Naive thymus-derived CD8-positive, alpha-beta T cell (primary cell): ENCODE data around the gene AGBL1. TPM values are rescaled to one million over a fixed set of nuclear protein-coding genes. Genes with fewer than 3 reads are reported as not detected.

Experiments used
- ATAC-seq, 2 donors: fragments of 150-1000 bp; cut with Tn5 transposase in 1 of 2; sonication (Bioruptor Pico), chemical (Tn5 transposase) in 1 of 2; 1 replicate in 1 of 2; 2 replicates in 1 of 2; pipeline ENCODE4 v1.10.0; 2021; ENCODE audit warnings: mild to moderate bottlenecking in 2 of 2, moderate library complexity in 2 of 2
- POLR2A ChIA-PET: fragments of 350-600 bp; sonication (Branson Sonifier 250); formaldehyde crosslinking; loops from one replicate; lab custom pipeline; 2021; ENCODE audit warnings: antibody characterized with exemption; lab: Charles Lee
- DNase-seq, 10 donors: peaks; one replicate each; pipeline versions ENCODE4 v3.0.0 to v3.0.0-alpha.2; 2020 to 2022
- H3K27ac Mint-ChIP-seq, 10 donors: one replicate each; pipeline ENCODE4 v1.8.0; 2020 to 2022; ENCODE audit warnings: mild to moderate bottlenecking in 10 of 10, mixed read lengths in 10 of 10, moderate library complexity in 4 of 10, inconsistent platforms in 1 of 10
- H3K27me3 Mint-ChIP-seq, 5 donors: one replicate each; pipeline ENCODE4 v1.8.0; 2021 to 2022; ENCODE audit warnings: mixed read lengths in 5 of 5
- H3K36me3 Mint-ChIP-seq, 3 donors: one replicate each; pipeline ENCODE4 v1.8.0; 2020 to 2022; ENCODE audit warnings: mixed read lengths in 3 of 3, mild to moderate bottlenecking in 2 of 3, inconsistent platforms in 1 of 3
- H3K4me1 Mint-ChIP-seq, 4 donors: one replicate each; pipeline ENCODE4 v1.8.0; 2021 to 2022; ENCODE audit warnings: mixed read lengths in 4 of 4
- H3K4me3 Mint-ChIP-seq, 10 donors: one replicate each; pipeline ENCODE4 v1.8.0; 2020 to 2022; ENCODE audit warnings: mild to moderate bottlenecking in 10 of 10, mixed read lengths in 10 of 10, moderate library complexity in 6 of 10, inconsistent platforms in 1 of 10
- H3K9me3 Mint-ChIP-seq, 9 donors: one replicate each; pipeline ENCODE4 v1.8.0; 2020 to 2022; ENCODE audit warnings: mixed read lengths in 9 of 9, mild to moderate bottlenecking in 3 of 9, inconsistent platforms in 1 of 9, moderate library complexity in 1 of 9
- polyA plus RNA-seq, 3 donors: library from polyadenylated mRNA; unstranded; fragments of 300-500 nt; fragmentation: Illumina TruSeq; gene quantifications; one replicate each; pipeline ENCODE4 v1.2.3, GENCODE V29; 2021
- total RNA-seq, 8 experiments: library from RNA in 2 of 8; stranded (reverse) in 2 of 8; gene quantifications; one replicate each; pipeline ENCODE4 v1.2.3 and lab custom pipeline; 2021 to 2026

AGBL1 gene
- total and polyA plus RNA-seq, 5 experiments from 2014 or later = not detected

- Mint-ChIP-seq H3K27me3 (peaks cover 4 to 20% (median 10%) of the 10 kb centered on the region in 5 donors), H3K4me3 (no peak overlapping the region), H3K27ac (no peak overlapping the region), H3K9me3 (peaks cover 0 to 1% (median 0%) of the 10 kb centered on the region in 9 donors), H3K4me1 (no peaks in the 10 kb centered on the region), H3K36me3 (no peaks in the 10 kb centered on the region)
- DNase-seq (no peak), ATAC-seq (no peak)
- POLR2A ChIA-PET = no interaction called here
Observed at GRCh38 chr15:86193716-86194380, 114.2 kb downstream of the AGBL1 start.

GRCh38 chr15:86197770-86198169 lies 118.1 kb downstream of the AGBL1 start:
- no peaks in the 10 kb centered on the region for H3K4me1 Mint-ChIP-seq
- DNase-seq = no peak
- peaks cover 0 to 1% (median 0%) of the 10 kb centered on the region in 9 donors for H3K9me3 Mint-ChIP-seq
- H3K4me3 Mint-ChIP-seq = no peak overlapping the region
- H3K27me3 Mint-ChIP-seq = peaks cover 0 to 8% (median 0%) of the 10 kb centered on the region in 5 donors
- H3K27ac Mint-ChIP-seq = no peak overlapping the region
- ATAC-seq = no peak
- POLR2A ChIA-PET = no interaction called here
- no peaks in the 10 kb centered on the region for H3K36me3 Mint-ChIP-seq

- no peak overlapping the region for H3K4me3 Mint-ChIP-seq
- peaks cover 0 to 7% (median 0%) of the 10 kb centered on the region in 5 donors for H3K27me3 Mint-ChIP-seq
- POLR2A ChIA-PET = no interaction called here
- H3K4me1 Mint-ChIP-seq = no peaks in the 10 kb centered on the region
- peaks cover 0 to 1% (median 0%) of the 10 kb centered on the region in 9 donors for H3K9me3 Mint-ChIP-seq
- no peaks in the 10 kb centered on the region for H3K36me3 Mint-ChIP-seq
- DNase-seq = no peak
- no peak overlapping the region for H3K27ac Mint-ChIP-seq
- no peak for ATAC-seq
Observed at GRCh38 chr15:86199467-86200145, 119.9 kb downstream of the AGBL1 start.

GRCh38 chr15:86201313-86202008 lies 121.8 kb downstream of the AGBL1 start:
- H3K4me3 Mint-ChIP-seq = no peak overlapping the region
- peak overlapping the region in 1 of 10 donors; percentile 9 for H3K27ac Mint-ChIP-seq
- POLR2A ChIA-PET = no interaction called here
- ATAC-seq (no peak), DNase-seq (no peak)
- H3K36me3 Mint-ChIP-seq = no peaks in the 10 kb centered on the region
- peaks cover 0 to 9% (median 0%) of the 10 kb centered on the region in 5 donors for H3K27me3 Mint-ChIP-seq
- H3K4me1 Mint-ChIP-seq = no peaks in the 10 kb centered on the region
- peaks cover 0 to 1% (median 0%) of the 10 kb centered on the region in 9 donors for H3K9me3 Mint-ChIP-seq

DNA sequence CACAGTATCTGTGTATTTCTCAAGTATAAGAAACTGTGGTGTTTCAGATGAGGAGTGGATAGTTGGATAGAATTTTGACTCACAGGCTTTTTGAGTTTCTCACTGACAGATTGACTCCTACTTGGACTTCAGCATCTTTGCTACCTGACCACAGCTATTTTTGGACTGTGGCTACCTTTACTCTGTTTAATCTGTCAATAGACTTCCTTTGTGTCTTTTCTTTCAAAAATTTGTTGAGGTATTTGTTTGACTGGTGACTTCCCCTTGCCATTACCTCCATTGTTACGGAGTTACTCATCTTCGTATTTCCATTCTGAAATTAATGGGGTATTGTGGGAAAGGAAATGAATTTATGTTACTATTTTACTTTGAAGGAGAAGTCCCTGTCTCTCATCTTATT lies 123.8 kb downstream of the AGBL1 start:
- H3K36me3 Mint-ChIP-seq = no peaks in the 10 kb centered on the region
- no peak overlapping the region for H3K4me3 Mint-ChIP-seq
- no peak for ATAC-seq
- POLR2A ChIA-PET = no interaction called here
- no peak overlapping the region for H3K27ac Mint-ChIP-seq
- no peak for DNase-seq
- H3K27me3 Mint-ChIP-seq = peaks cover 0 to 26% (median 2%) of the 10 kb centered on the region in 5 donors
- H3K9me3 Mint-ChIP-seq = peaks cover 0 to 2% (median 0%) of the 10 kb centered on the region in 9 donors
- H3K4me1 Mint-ChIP-seq = no peaks in the 10 kb centered on the region

- H3K4me1 Mint-ChIP-seq = no peaks in the 10 kb centered on the region
Observed at GRCh38 chr15:86205096-86205495, 125.4 kb downstream of the AGBL1 start.

GRCh38 chr15:86213420-86213819 lies 133.7 kb downstream of the AGBL1 start:
- H3K4me3 Mint-ChIP-seq = no peak overlapping the region
- H3K27me3 Mint-ChIP-seq = peaks cover 14 to 79% (median 21%) of the 10 kb centered on the region in 5 donors
- POLR2A ChIA-PET = no interaction called here
- H3K4me1 Mint-ChIP-seq = no peaks in the 10 kb centered on the region
- H3K27ac Mint-ChIP-seq = no peak overlapping the region
- peaks cover 2 to 21% (median 4%) of the 10 kb centered on the region in 3 donors for H3K36me3 Mint-ChIP-seq
- no peak for ATAC-seq
- DNase-seq = no peak
- peaks cover 0 to 55% (median 23%) of the 10 kb centered on the region in 9 donors for H3K9me3 Mint-ChIP-seq

More at GRCh38 chr15:86205096-86205495, 125.4 kb downstream of the AGBL1 start:
- no peak overlapping the region for H3K4me3 Mint-ChIP-seq
- H3K9me3 Mint-ChIP-seq = peaks cover 0 to 10% (median 2%) of the 10 kb centered on the region in 9 donors
- DNase-seq = no peak
- no peak for ATAC-seq
- H3K36me3 Mint-ChIP-seq = no peaks in the 10 kb centered on the region
- H3K27me3 Mint-ChIP-seq = peaks cover 4 to 39% (median 17%) of the 10 kb centered on the region in 5 donors
- POLR2A ChIA-PET = no interaction called here
- no peak overlapping the region for H3K27ac Mint-ChIP-seq

- H3K27ac Mint-ChIP-seq = no peak overlapping the region
- H3K27me3 Mint-ChIP-seq = peaks cover 12 to 75% (median 20%) of the 10 kb centered on the region in 5 donors
- ATAC-seq = no peak
- peaks cover 2 to 21% (median 4%) of the 10 kb centered on the region in 3 donors for H3K36me3 Mint-ChIP-seq
- H3K9me3 Mint-ChIP-seq = peaks cover 0 to 59% (median 23%) of the 10 kb centered on the region in 9 donors
- POLR2A ChIA-PET = no interaction called here
- H3K4me1 Mint-ChIP-seq = no peaks in the 10 kb centered on the region
- DNase-seq = no peak
- H3K4me3 Mint-ChIP-seq = no peak overlapping the region
Observed at GRCh38 chr15:86213888-86214287, 134.2 kb downstream of the AGBL1 start.

DNA sequence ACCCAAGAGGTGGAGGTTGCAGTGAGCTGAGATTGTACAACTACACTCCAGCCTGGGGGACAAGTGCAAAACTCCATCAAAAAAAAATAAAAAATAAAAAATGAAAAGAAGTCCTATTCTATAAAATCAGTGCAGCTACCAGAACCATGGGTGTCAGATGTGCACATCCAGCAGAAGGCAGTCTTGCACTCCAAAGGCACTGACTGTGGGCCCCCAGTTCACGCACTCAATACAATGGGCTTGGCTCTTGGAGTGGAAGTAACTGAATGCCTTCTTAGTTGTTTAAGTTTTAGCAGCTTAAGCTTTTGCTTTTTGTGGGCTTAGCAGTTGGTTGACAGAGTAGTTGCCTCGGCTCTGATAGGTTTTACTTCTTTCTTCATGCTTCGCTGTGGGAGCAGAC lies 141.4 kb downstream of the AGBL1 start:
- Mint-ChIP-seq H3K4me1 (no peaks in the 10 kb centered on the region), H3K9me3 (peaks cover 0 to 29% (median 11%) of the 10 kb centered on the region in 9 donors), H3K4me3 (no peak overlapping the region), H3K27ac (no peak overlapping the region), H3K36me3 (peaks cover 0 to 14% (median 3%) of the 10 kb centered on the region in 3 donors), H3K27me3 (peaks cover 12 to 28% (median 23%) of the 10 kb centered on the region in 5 donors)
- POLR2A ChIA-PET = no interaction called here
- DNase-seq (no peak), ATAC-seq (no peak)

- Mint-ChIP-seq H3K4me3 (no peak overlapping the region), H3K9me3 (peaks cover 0 to 2% (median 0%) of the 10 kb centered on the region in 9 donors), H3K4me1 (peaks cover 0 to 9% (median 4%) of the 10 kb centered on the region in 4 donors), H3K27me3 (peaks cover 14 to 64% (median 37%) of the 10 kb centered on the region in 5 donors), H3K27ac (no peak overlapping the region), H3K36me3 (no peaks in the 10 kb centered on the region)
- DNase-seq = no peak
- no peak for ATAC-seq
- POLR2A ChIA-PET = no interaction called here
Observed at GRCh38 chr15:86229306-86229705, 149.6 kb downstream of the AGBL1 start.

GRCh38 chr15:86229936-86230335 lies 150.3 kb downstream of the AGBL1 start:
- Mint-ChIP-seq H3K4me1 (peaks cover 0 to 9% (median 4%) of the 10 kb centered on the region in 4 donors), H3K36me3 (no peaks in the 10 kb centered on the region), H3K9me3 (peaks cover 0 to 2% (median 0%) of the 10 kb centered on the region in 9 donors), H3K27ac (no peak overlapping the region), H3K27me3 (peaks cover 14 to 70% (median 39%) of the 10 kb centered on the region in 5 donors), H3K4me3 (no peak overlapping the region)
- DNase-seq (no peak), ATAC-seq (no peak)
- POLR2A ChIA-PET = no interaction called here

DNA sequence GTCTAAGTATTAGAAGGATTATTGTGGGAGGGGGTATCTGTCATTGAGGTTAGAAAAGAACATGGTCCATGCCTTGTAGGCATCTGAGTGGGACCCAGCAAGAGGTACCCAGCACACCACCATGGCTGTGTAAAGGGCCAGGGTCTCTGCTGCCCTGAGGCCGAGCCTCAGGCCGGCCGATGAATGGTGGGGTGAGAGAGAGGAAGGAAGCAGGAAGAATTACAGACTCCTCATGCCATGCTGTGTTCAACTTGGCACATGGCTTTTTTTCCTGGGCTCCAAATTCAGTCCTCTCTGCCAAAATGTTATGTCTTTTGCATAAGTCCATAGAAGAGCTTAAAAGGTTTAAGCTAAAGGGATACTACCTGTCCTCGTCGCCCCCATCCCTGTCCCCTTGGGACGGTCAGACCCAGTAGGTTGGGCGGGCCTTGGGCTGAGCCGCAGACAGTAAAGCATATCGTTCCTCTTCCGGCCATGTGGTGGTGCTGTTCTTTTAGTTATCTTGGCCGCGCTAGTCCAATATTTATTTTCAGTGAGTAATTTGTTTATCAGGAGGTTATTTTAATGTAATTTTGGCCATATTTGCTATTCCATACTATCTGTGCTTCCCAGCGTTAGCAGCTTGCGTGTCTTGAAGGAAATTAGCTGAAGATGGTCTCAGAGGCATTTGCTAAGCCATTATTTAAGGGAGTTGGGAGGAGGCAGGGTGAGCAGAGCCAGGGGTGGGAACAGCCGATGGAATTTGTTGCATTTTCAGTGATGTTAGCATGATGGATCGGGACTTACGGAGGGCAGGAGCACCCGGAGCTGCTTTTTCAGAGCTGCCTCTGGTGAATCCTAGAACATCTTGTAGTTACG lies 152.4 kb downstream of the AGBL1 start:
- no peak for ATAC-seq
- peaks cover 0 to 2% (median 0%) of the 10 kb centered on the region in 9 donors for H3K9me3 Mint-ChIP-seq
- H3K4me1 Mint-ChIP-seq = peaks cover 0 to 9% (median 7%) of the 10 kb centered on the region in 4 donors
- POLR2A ChIA-PET = no interaction called here
- peaks cover 17 to 71% (median 39%) of the 10 kb centered on the region in 5 donors for H3K27me3 Mint-ChIP-seq
- H3K27ac Mint-ChIP-seq = peak overlapping the region in 2 of 10 donors; percentile 21 to 39
- DNase-seq = peak in 7 of 10 donors; percentile 10 to 36 (median 20)
- no peak overlapping the region for H3K4me3 Mint-ChIP-seq
- no peaks in the 10 kb centered on the region for H3K36me3 Mint-ChIP-seq
